Measurements from ENCODE around the gene ZNF749.
"Not testable (repeated sequence)": the region's sequence is repeated elsewhere in the genome, so short reads cannot be mapped to it uniquely, and the experiment has no call there.

Gene ZNF749

DNA sequence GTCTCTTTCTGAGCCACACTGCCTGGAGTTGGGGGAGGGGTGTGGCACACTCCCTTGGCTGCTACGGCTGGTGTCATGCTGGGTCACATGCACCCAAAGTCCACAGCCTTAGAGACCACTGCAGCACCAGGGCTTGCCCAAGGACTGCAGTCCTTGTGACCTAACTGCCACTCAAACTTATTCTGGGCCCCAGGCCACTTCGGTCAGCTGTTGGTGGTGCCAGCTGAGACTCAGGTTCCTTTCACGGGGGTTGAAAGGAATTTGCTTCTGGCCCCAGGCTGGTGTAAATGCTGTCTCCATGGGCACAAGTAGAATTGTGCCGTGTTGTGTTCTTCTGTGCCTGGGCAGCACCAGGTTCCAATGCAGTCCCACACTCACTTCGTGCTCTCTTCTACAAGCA, 31.4 kb downstream of the ZNF749 start:
- DNase-seq = no peak

DNA sequence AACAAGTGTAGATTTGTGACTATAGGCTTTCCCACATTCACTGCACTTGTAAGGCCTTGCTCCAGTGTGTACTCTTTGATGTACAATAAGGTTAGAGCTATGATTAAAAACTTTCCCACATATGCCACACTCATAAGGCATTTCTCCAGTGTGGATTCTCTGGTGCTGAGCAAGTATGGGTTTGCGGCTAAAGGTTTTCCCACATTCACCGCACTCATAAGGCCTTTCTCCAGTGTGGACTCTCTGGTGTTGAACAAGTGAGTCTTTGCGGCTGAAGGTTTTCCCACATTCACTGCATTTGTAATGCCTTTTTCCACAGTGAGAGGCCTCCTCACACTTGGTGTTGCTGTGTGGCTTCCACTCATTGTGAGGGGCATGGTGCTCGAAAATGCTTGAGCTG, 38.5 kb downstream of the ZNF749 start:
- DNase-seq = no peak

GRCh38 chr19:57477191-57478008, 42.3 kb downstream of the ZNF749 start, which contains the start of gene ZNF772:
Gene ZNF772, minus strand, starts transcription at chr19:57477566. Its CDS starts 257 bp downstream, at chr19:57477309.
- DNase-seq = peak; percentile 96

DNA sequence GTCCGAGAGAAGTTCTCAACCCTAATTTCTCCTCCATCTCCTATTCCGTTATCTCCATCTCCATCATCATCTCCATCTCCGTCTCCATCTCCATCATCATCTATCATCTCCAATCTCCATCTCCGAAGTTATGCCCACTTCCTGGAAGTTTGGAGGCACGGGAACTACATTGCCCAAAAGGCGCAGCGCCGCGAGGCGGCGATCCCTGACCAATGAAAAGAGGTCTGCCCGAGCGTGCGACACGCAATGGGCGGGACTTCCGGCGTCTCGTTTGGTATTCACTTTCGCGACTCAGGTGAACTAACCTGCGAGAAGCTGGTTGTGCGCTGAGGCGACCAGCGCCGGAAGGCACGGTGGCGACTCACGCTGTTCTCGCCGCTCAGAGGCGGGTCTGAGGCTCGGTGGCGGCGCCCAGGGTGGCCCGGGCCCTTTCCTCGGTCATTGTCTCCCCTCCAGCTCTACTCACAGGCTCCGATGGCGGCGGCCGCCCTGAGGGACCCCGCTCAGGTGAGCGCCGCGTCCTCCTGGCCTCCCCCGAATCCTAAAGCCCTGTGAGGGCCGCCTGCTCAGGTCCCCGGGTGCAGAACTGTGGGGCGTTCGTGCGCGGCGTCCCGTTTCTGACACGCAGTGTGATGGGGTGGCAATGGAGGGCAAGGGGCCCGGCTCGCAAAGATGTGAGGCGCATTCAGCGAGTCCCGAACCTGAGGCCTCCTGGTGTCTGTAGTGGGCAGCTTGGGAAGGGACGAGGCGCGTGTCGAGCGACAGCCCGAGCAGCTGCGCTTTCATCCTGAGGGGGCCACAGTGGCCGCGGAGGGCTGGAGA, 52.6 kb downstream of the ZNF749 start, which contains the start of gene ZNF419:
Gene ZNF419 (plus strand): TSS at position 274 of the 822 bp plus-strand sequence. CDS start 201 bp downstream, at position 475.
- DNase-seq = peak; percentile 77

DNA sequence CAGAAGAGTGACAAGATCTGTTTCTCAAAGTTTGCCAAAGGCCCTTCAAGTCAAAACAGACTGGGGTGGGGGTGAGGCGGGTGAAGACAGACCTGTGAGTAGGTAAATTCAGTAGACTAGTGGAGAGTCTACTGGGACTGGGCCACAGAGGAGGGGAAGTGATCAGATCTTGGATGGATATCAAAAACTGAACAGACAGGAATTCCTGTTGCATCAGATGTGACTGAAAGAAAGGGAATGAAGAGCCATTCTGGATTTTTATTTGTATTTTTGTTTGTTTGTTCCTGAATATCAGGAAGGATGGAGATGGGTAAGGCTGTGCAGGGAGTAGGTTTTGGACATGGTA, 53.1 kb downstream of the ZNF749 start:
- DNase-seq = not testable (repeated sequence)

Measured in NCI-H1694 (cell line).